H1 (cell line): ENCODE measurements around the gene GABRD. TPM values are rescaled to one million over a fixed set of nuclear protein-coding genes. Genes with fewer than 3 reads are reported as not detected.

Experiments used
- CTCF ChIA-PET: fragments of 300-600 bp; sonication (Branson Sonifier 250); formaldehyde crosslinking; loops from one replicate; lab custom pipeline; 2021; ENCODE audit not compliant: partially characterized antibody; lab: Charles Lee
- POLR2A ChIA-PET: fragments of 300-600 bp; sonication (Branson Sonifier 250); formaldehyde crosslinking; loops from one replicate; lab custom pipeline; 2021; ENCODE audit warnings: inconsistent platforms; ENCODE audit not compliant: partially characterized antibody; lab: Charles Lee
- DNase-seq, 2 experiments: peaks; one replicate each; pipeline versions ENCODE4 v3.0.0 to v3.0.0-alpha.2; 2010 to 2022; ENCODE audit warnings: low spot score in 2 of 2, low read depth in 1 of 2, mixed read lengths in 1 of 2
- FAIRE-seq: peaks from 2 replicates; lab custom pipeline; 2011; peaks lifted over from hg19 to GRCh38; lab: Jason Lieb, UNC
- H2AFZ ChIP-seq: 2 replicates; pipeline ENCODE4 v1.8.1; 2012; ENCODE audit warnings: low read length, inconsistent platforms
- H2AK5ac ChIP-seq: 2 replicates; pipeline ENCODE4 v1.6.1; 2013; ENCODE audit warnings: low read depth, low read length
- H2BK120ac ChIP-seq: replicated peaks from 2 replicates; pipeline ENCODE3; 2013; ENCODE audit warnings: low read depth, low read length, inconsistent platforms
- H2BK12ac ChIP-seq: 2 replicates; pipeline ENCODE4 v1.6.1; 2013; ENCODE audit warnings: low read depth, low read length
- H2BK15ac ChIP-seq: 2 replicates; pipeline ENCODE4 v1.6.1; 2013; ENCODE audit warnings: low read length
- H2BK20ac ChIP-seq: 2 replicates; pipeline ENCODE4 v1.6.1; 2013; ENCODE audit warnings: low read length
- H2BK5ac ChIP-seq: 2 replicates; pipeline ENCODE4 v1.6.1; 2013; ENCODE audit warnings: low read depth, low read length
- H3K14ac ChIP-seq: 2 replicates; pipeline ENCODE4 v1.6.1; 2013; ENCODE audit warnings: inconsistent platforms; ENCODE audit not compliant: insufficient read length
- H3K18ac ChIP-seq: 2 replicates; pipeline ENCODE4 v1.6.1; 2013; ENCODE audit warnings: low read length; ENCODE audit errors: extremely low read depth
- H3K23ac ChIP-seq: 2 replicates; pipeline ENCODE4 v1.6.1; 2013; ENCODE audit warnings: inconsistent platforms; ENCODE audit not compliant: insufficient read length
- H3K23me2 ChIP-seq: 2 replicates; pipeline ENCODE4 v1.6.1; 2013; ENCODE audit warnings: low read depth, low read length
- H3K27ac ChIP-seq: 2 replicates; pipeline ENCODE4 v1.6.1; 2011; ENCODE audit warnings: low read depth, low read length, inconsistent platforms
- H3K27me3 ChIP-seq, 4 experiments: replicated peaks in 1 of 4; 1 replicate in 1 of 4; 2 replicates in 3 of 4; pipeline versions ENCODE4 v1.6.1 to v1.8.1; 2011 to 2013; ENCODE audit warnings: low read length in 3 of 4, mild to moderate bottlenecking in 3 of 4, inconsistent platforms in 2 of 4, mixed read lengths in 2 of 4, moderate library complexity in 1 of 4; ENCODE audit not compliant: control insufficient read depth in 3 of 4, insufficient read depth in 3 of 4; ENCODE audit errors: extremely low read depth in 1 of 4
- H3K36me3 ChIP-seq, 4 experiments: 2 replicates each; pipeline versions ENCODE4 v1.6.1 to v1.8.1; 2011 to 2013; ENCODE audit warnings: mild to moderate bottlenecking in 4 of 4, low read length in 3 of 4, moderate library complexity in 2 of 4, control low read depth in 1 of 4, inconsistent platforms in 1 of 4; ENCODE audit not compliant: insufficient read depth in 4 of 4, control insufficient read depth in 2 of 4
- H3K4ac ChIP-seq: replicated peaks from 2 replicates; pipeline ENCODE3; 2013; ENCODE audit warnings: low read length, low read depth, mixed read lengths, inconsistent platforms; ENCODE audit not compliant: insufficient read length
- H3K4me1 ChIP-seq, 4 experiments: replicated peaks in 1 of 4; 1 replicate in 1 of 4; 2 replicates in 3 of 4; pipeline versions ENCODE4 v1.6.1 to v1.8.1; 2011 to 2013; ENCODE audit warnings: low read length in 3 of 4, inconsistent platforms in 2 of 4, mixed read lengths in 1 of 4; ENCODE audit not compliant: insufficient read depth in 4 of 4, control insufficient read depth in 3 of 4
- H3K4me2 ChIP-seq, 2 experiments: 2 replicates each; pipeline versions ENCODE4 v1.6.1 to v1.8.1; 2011 to 2013; ENCODE audit warnings: low read depth in 2 of 2, low read length in 2 of 2, control low read depth in 1 of 2, inconsistent platforms in 1 of 2, mild to moderate bottlenecking in 1 of 2; ENCODE audit not compliant: insufficient read depth in 1 of 2
- H3K4me3 ChIP-seq, 4 experiments: fragments of 200-600, 300-600 bp in 1 of 4; sonication (generic), shearing (Covaris generic), sonication (Bioruptor Twin) in 1 of 4; 2 replicates each; pipeline versions ENCODE4 v1.5.1 to v1.8.1; 2011 to 2016; ENCODE audit warnings: low read length in 4 of 4, low read depth in 3 of 4, control low read depth in 2 of 4, inconsistent platforms in 2 of 4, mild to moderate bottlenecking in 2 of 4, mixed read lengths in 1 of 4, moderate library complexity in 1 of 4; ENCODE audit not compliant: insufficient read depth in 2 of 4; ENCODE audit errors: extremely low read depth in 1 of 4
- H3K56ac ChIP-seq: replicated peaks from 2 replicates; pipeline ENCODE3; 2013; ENCODE audit warnings: low read depth, mild to moderate bottlenecking, mixed read lengths, low read length, inconsistent platforms; ENCODE audit not compliant: insufficient read length
- H3K79me1 ChIP-seq: 2 replicates; pipeline ENCODE4 v1.6.1; 2013; ENCODE audit warnings: low read depth, low read length, control low read depth
- H3K79me2 ChIP-seq, 2 experiments: 2 replicates each; pipeline versions ENCODE4 v1.6.1 to v1.8.1; 2012 to 2013; ENCODE audit warnings: low read length in 2 of 2, mild to moderate bottlenecking in 2 of 2, inconsistent platforms in 1 of 2; ENCODE audit not compliant: insufficient read depth in 2 of 2, control insufficient read depth in 1 of 2
- H3K9ac ChIP-seq, 4 experiments: replicated peaks in 1 of 4; 1 replicate in 1 of 4; 2 replicates in 3 of 4; pipeline versions ENCODE4 v1.6.1 to v1.8.1; 2011 to 2013; ENCODE audit warnings: low read depth in 3 of 4, low read length in 3 of 4, control low read depth in 2 of 4, mild to moderate bottlenecking in 2 of 4, moderate library complexity in 2 of 4, inconsistent platforms in 1 of 4; ENCODE audit errors: extremely low read depth in 1 of 4
- H3K9me3 ChIP-seq, 2 experiments: 2 replicates each; pipeline versions ENCODE4 v1.6.1 to v1.8.1; 2012 to 2013; ENCODE audit warnings: mild to moderate bottlenecking in 2 of 2, moderate library complexity in 2 of 2, control low read depth in 1 of 2, inconsistent platforms in 1 of 2, low read depth in 1 of 2, low read length in 1 of 2, mixed read lengths in 1 of 2; ENCODE audit not compliant: insufficient read depth in 2 of 2
- H4K20me1 ChIP-seq, 2 experiments: replicated peaks in 1 of 2; 2 replicates each; pipeline versions ENCODE3 to v1.8.1; 2011 to 2013; ENCODE audit warnings: inconsistent platforms in 2 of 2, low read length in 2 of 2, mild to moderate bottlenecking in 1 of 2; ENCODE audit not compliant: insufficient read depth in 2 of 2, control insufficient read depth in 1 of 2
- H4K5ac ChIP-seq: 2 replicates; pipeline ENCODE4 v1.6.1; 2013; ENCODE audit warnings: low read length, low read depth, mixed read lengths, inconsistent platforms; ENCODE audit not compliant: insufficient read length
- H4K8ac ChIP-seq: 2 replicates; pipeline ENCODE4 v1.8.0; 2013; ENCODE audit warnings: mild to moderate bottlenecking, moderate library complexity, low read length, inconsistent platforms; ENCODE audit not compliant: insufficient read depth; ENCODE audit errors: extremely low read depth
- H4K91ac ChIP-seq: replicated peaks from 2 replicates; pipeline ENCODE3; 2013; ENCODE audit warnings: low read length, mixed read lengths, inconsistent platforms; ENCODE audit not compliant: insufficient read length
- ATF2 ChIP-seq: IDR thresholded peaks from 2 replicates; pipeline ENCODE4 v1.6.1; 2012; ENCODE audit warnings: low read length, inconsistent platforms
- CHD1 ChIP-seq: IDR thresholded peaks from 2 replicates; pipeline ENCODE4 v1.6.1; 2012; ENCODE audit warnings: low read depth, low read length, improper control_type of control experiment
- CREB1 ChIP-seq: IDR thresholded peaks from 2 replicates; pipeline ENCODE4 v1.6.1; 2012; ENCODE audit warnings: inconsistent platforms
- POLR2A ChIP-seq, 2 experiments: IDR thresholded peaks; 1 replicate in 1 of 2; 2 replicates in 1 of 2; pipeline ENCODE4 v1.6.1; 2011; ENCODE audit warnings: low read depth in 2 of 2, low read length in 2 of 2, mild to moderate bottlenecking in 2 of 2; ENCODE audit errors: control extremely low read depth in 1 of 2
- POU5F1 ChIP-seq: IDR thresholded peaks from 2 replicates; pipeline ENCODE4 v1.6.1; 2011; ENCODE audit warnings: low read depth, mild to moderate bottlenecking, low read length, moderate library complexity
- SIRT6 ChIP-seq: IDR thresholded peaks from one replicate; pipeline ENCODE4 v1.7.1; 2012; ENCODE audit warnings: low read length, inconsistent platforms
- SIX5 ChIP-seq: IDR thresholded peaks from 2 replicates; pipeline ENCODE4 v1.6.1; 2011; ENCODE audit warnings: mild to moderate bottlenecking, low read depth, low read length
- SRF ChIP-seq: IDR thresholded peaks from 2 replicates; pipeline ENCODE4 v1.6.1; 2011; ENCODE audit warnings: mild to moderate bottlenecking, low read depth, low read length, moderate library complexity
- ZNF274 ChIP-seq: IDR thresholded peaks from 2 replicates; pipeline ENCODE4 v1.7.0; 2012; ENCODE audit warnings: low read length, borderline replicate concordance; ENCODE audit errors: extremely low read depth
- WGBS, 2 experiments: shearing (Covaris generic) in 1 of 2; methylation state at CpG; one replicate each; pipeline versions ENCODE4 v1.1.6 to v1.1.7; 2013 to 2015; ENCODE audit warnings: low lambda C conversion rate in 2 of 2, mixed read lengths in 2 of 2, inconsistent platforms in 1 of 2, low coverage in 1 of 2, missing lambda C conversion rate in 1 of 2; ENCODE audit not compliant: insufficient replicate concordance in 2 of 2, insufficient coverage in 1 of 2, insufficient read length in 1 of 2; ENCODE audit errors: extremely low coverage in 1 of 2, missing lambda C conversion rate in 1 of 2; 5-methylcytosine and 5-hydroxymethylcytosine counted together
- polyA plus RNA-seq, 7 experiments: library from polyadenylated mRNA; depleted of rRNA in 3 of 7; stranded (reverse) in 5 of 7; unstranded in 2 of 7; fragments of >200 nt in 5 of 7; fragments of 200-250 nt in 2 of 7; gene quantifications; 1 replicate in 5 of 7; 2 replicates in 1 of 7; 4 replicates in 1 of 7; pipeline versions ENCODE4 v1.2.1 to v1.2.3, GENCODE V29; 2011 to 2013; ENCODE audit warnings: missing spikeins in 2 of 7, mixed read lengths in 2 of 7
- total RNA-seq: library from RNA; stranded (reverse); fragmentation: NEBNext Ultra II Directional; extraction: Animal tissue kit (Norgen Biotek cat#: 25700); gene quantifications from 2 replicates; pipeline ENCODE4 v1.2.1, GENCODE V29; 2021

Gene GABRD
- total and polyA plus RNA-seq, 2 of the 8 experiments (the other 6 are each of a cell fraction or from before 2014, with no cell fraction given), result 1.8 to 3.0 TPM

GRCh38 chr1:1989102-1989542 lies 30.0 kb upstream of the GABRD start:
- Histone ChIP-seq H2BK15ac (no peak overlapping the region), H4K91ac (no peak overlapping the region), H3K27me3 (no peaks in the 10 kb centered on the region), H3K23me2 (no peaks in the 10 kb centered on the region), H4K5ac (no peak overlapping the region), H2AK5ac (no peak overlapping the region), H3K4me1 (peaks cover 0 to 3% (median 0%) of the 10 kb centered on the region in 4 experiments; a peak in 2 of 7 replicates), H3K23ac (no peak overlapping the region), H2BK5ac (no peak overlapping the region), H3K9me3 (no peaks in the 10 kb centered on the region), H3K27ac (no peak overlapping the region), H2BK12ac (no peak overlapping the region), H3K4me2 (no peak overlapping the region), H4K8ac (no peak overlapping the region), H4K20me1 (no peaks in the 10 kb centered on the region), H2BK20ac (no peak overlapping the region), H3K4ac (no peak overlapping the region), H2BK120ac (no peak overlapping the region), H2AFZ (no peak overlapping the region), H3K4me3 (no peak overlapping the region), H3K14ac (no peak overlapping the region), H3K79me1 (no peaks in the 10 kb centered on the region), H3K18ac (no peak overlapping the region), H3K36me3 (no peaks in the 10 kb centered on the region), H3K79me2 (no peaks in the 10 kb centered on the region), H3K9ac (no peak overlapping the region), H3K56ac (no peak overlapping the region)
- FAIRE-seq (no peak), DNase-seq (no peak)
- CTCF ChIA-PET, result interaction anchor here (0.6 to 3.1 kb wide), 6 partner anchors 10 to 66 kb away, joined by 3 to 14 read pairs (median 6); no protein-coding TSS in a partner anchor
- WGBS, 2 experiments, result 95% methylated on average over 22 of the region's 22 CpGs; no CpG with 5 or more reads in 1 of the 2 experiments
- POLR2A ChIA-PET, result no interaction called here
- TF ChIP-seq POLR2A (IDR thresholded peaks at IDR 0.05; ENCODE audit: control extremely low read depth in 1 of 2, low read depth in 2 of 2, low read length in 2 of 2), result no peak
- no peak for TF ChIP-seq CREB1
- no peak for TF ChIP-seq POU5F1
- no peak for TF ChIP-seq ATF2
- no peak for TF ChIP-seq CHD1
- TF ChIP-seq SIRT6, result no peak
- no peak for TF ChIP-seq SIX5
- no peak for TF ChIP-seq SRF
- no peak for TF ChIP-seq ZNF274
